SJCRH30 (cell line): ENCODE results near the gene ATXN2L. TPM values are rescaled to one million over a fixed set of nuclear protein-coding genes. Genes with fewer than 3 reads are reported as not detected.
"Not testable (repeated sequence)": the region's sequence is repeated elsewhere in the genome, so short reads cannot be mapped to it uniquely, and the experiment has no call there.

Experiments
- DNase-seq, 2 experiments: peaks; one replicate each; pipeline ENCODE4 v3.0.0-alpha.2; 2015 to 2020
- H3K27ac ChIP-seq: fragments of 250-450 bp; sonication (Bioruptor Pico); 2 replicates; pipeline ENCODE4 v1.5.1; 2020; ENCODE audit warnings: mild to moderate bottlenecking, moderate library complexity
- H3K27me3 ChIP-seq: fragments of 250-450 bp; sonication (Bioruptor Pico); 2 replicates; pipeline ENCODE4 v1.5.1; 2020; ENCODE audit warnings: mild to moderate bottlenecking, moderate library complexity
- H3K36me3 ChIP-seq: fragments of 250-450 bp; sonication (Bioruptor Pico); 2 replicates; pipeline ENCODE4 v1.5.1; 2020; ENCODE audit warnings: mild to moderate bottlenecking, moderate library complexity
- H3K4me1 ChIP-seq: fragments of 250-450 bp; sonication (Bioruptor Pico); 2 replicates; pipeline ENCODE4 v1.5.1; 2020; ENCODE audit warnings: mild to moderate bottlenecking, moderate library complexity
- H3K4me3 ChIP-seq: fragments of 250-450 bp; sonication (Bioruptor Pico); 2 replicates; pipeline ENCODE4 v1.5.1; 2020; ENCODE audit warnings: mild to moderate bottlenecking, moderate library complexity
- H3K9me3 ChIP-seq: fragments of 250-450 bp; sonication (Bioruptor Pico); replicated peaks from 2 replicates; pipeline ENCODE4 v1.5.1; 2020; ENCODE audit warnings: mild to moderate bottlenecking, moderate library complexity
- total RNA-seq: library from RNA; depleted of rRNA; stranded (reverse); fragments of >200 nt; shearing (Covaris generic); gene quantifications from 2 replicates; pipeline ENCODE4 v1.2.3, GENCODE V29; 2014; rRNA removed

ATXN2L gene, protein sequence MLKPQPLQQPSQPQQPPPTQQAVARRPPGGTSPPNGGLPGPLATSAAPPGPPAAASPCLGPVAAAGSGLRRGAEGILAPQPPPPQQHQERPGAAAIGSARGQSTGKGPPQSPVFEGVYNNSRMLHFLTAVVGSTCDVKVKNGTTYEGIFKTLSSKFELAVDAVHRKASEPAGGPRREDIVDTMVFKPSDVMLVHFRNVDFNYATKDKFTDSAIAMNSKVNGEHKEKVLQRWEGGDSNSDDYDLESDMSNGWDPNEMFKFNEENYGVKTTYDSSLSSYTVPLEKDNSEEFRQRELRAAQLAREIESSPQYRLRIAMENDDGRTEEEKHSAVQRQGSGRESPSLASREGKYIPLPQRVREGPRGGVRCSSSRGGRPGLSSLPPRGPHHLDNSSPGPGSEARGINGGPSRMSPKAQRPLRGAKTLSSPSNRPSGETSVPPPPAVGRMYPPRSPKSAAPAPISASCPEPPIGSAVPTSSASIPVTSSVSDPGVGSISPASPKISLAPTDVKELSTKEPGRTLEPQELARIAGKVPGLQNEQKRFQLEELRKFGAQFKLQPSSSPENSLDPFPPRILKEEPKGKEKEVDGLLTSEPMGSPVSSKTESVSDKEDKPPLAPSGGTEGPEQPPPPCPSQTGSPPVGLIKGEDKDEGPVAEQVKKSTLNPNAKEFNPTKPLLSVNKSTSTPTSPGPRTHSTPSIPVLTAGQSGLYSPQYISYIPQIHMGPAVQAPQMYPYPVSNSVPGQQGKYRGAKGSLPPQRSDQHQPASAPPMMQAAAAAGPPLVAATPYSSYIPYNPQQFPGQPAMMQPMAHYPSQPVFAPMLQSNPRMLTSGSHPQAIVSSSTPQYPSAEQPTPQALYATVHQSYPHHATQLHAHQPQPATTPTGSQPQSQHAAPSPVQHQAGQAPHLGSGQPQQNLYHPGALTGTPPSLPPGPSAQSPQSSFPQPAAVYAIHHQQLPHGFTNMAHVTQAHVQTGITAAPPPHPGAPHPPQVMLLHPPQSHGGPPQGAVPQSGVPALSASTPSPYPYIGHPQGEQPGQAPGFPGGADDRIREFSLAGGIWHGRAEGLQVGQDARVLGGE
- 55.0 and 68.3 TPM in 2 replicates for total RNA-seq

DNA sequence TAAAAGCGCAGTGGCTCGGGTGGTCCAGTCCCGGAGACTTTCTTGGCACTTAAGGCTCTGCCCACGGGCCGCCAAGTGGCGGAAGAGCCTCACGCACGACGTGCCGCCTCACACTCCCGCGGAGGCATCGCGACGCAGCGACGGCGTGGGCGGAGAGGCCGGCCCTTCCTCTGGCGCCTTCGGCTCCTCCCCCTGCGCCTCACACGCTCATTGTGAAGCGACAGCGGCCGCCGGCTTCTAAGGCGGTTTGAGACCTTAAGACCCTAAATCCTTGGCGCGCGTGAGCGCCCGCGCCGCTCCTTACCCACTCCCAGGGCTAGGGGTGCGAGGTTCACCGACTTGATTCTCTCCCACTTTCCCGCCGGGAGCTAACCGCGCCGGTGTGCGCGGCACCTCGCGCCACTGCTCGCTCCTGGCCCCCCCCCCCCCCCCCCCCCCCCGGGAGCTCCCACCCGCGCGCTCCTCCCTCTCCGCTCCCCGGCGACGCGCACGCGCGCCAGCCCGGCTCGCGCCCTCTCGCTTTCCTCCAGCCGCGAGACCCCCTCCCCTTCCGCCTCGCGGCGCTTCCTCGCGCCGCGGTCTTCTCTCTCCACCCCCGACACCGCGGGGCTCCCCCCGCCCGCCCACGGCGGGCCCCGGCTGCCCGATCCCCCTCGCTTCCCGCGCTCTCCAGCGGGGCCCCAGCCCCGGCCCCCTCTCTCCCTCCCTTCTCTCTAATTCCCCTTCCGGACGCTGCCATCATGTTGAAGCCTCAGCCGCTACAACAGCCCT, at the start of gene ATXN2L:
ATXN2L (plus strand) TSS at position 480 of the 771 bp plus-strand sequence; CDS start at position 741, 261 bp downstream.
- Histone ChIP-seq H3K9me3 (no peaks in the 10 kb centered on the region), H3K4me1 (no peaks in the 10 kb centered on the region; the same call in 1 of the 2 replicates), H3K36me3 (peaks cover 30% of the 10 kb centered on the region), H3K4me3 (peak within 1 kb of the TSS; percentile 92), H3K27ac (peak within 1 kb of the TSS; percentile 86), H3K27me3 (no peaks in the 10 kb centered on the region)
- peak; percentile 93 to 94 for DNase-seq

DNA sequence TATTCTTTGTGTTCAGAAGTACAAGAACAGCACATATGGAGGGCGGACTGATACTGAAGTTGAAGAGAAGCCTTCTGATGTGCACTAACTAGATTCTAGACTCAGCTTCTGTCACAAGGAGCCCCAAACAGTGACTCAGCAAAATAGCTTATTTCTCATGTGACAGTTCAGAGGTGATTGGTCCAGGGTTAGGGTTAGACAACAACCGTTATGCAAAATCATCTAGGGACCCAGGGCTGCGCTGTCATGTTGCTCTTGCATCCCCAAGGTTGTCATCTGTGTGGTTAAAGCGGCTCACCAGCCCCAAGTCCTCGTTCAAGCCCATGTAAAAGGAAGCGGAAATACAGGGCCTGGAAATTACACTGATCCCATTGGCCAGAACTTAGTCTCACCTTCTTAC, 41.1 kb upstream of the ATXN2L start:
- H3K9me3 ChIP-seq, H3K27ac ChIP-seq, H3K4me1 ChIP-seq, DNase-seq, H3K27me3 ChIP-seq, H3K4me3 ChIP-seq, H3K36me3 ChIP-seq: not testable (repeated sequence)

DNA sequence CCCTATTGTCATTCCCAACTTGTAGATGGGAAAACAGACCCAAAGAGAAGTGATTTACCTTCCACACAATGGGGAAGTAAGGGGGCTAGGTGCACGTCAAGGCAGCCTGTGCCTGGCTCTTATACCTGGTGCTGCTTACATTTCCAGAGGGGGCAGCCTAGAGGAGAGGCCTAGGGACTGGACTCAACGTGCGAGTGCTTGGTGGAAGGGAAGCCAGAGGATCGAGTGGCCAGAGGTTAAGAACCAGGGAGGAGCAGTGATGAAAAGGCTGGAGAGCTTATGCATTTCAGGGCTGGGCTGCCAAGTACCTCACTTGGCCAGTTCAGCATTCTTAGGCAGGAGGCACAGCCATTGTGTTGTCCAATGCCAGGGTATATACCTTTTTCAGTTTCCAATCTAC, 40.4 kb upstream of the ATXN2L start:
- not testable (repeated sequence) for H3K4me3 ChIP-seq, H3K9me3 ChIP-seq, H3K27me3 ChIP-seq, H3K27ac ChIP-seq, DNase-seq, H3K4me1 ChIP-seq, H3K36me3 ChIP-seq

DNA sequence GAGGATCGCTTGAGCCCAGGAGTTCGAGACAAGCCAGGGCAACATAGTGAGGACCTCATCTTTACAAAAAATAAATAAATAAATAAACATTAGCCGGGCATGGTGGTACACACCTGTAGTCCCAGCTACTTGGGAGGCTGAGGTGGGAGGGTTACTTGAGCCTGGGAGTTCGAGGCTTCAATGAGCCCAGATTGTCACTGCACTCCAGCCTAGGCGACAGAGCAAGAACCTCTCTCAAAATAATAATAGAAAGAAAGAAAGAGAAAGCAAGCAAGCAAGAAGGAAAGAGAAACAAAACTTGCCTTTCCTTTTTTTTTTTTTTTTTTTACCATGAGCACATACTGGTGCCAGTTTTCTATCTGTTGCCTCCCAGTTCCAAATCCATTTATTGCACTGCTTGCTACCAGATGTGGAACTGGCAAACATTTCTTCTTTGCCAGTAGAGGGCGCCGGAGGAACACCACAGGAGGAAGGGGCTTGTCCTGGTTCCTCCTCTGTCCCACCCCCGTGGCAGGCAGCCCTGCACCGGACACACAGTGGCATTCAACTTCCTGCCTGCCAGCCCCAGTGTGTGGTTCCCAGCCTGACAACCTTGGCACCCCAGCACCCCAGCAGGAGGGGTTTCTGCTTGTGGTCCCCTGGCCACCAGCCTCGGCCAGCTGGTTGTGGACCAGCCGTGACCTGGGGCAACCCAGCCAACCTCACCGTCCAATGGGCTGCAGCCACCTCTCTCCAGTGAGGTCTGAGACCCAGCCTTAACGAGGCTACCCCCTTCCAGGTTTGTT, 20.4 kb upstream of the ATXN2L start:
- H3K36me3 ChIP-seq, H3K4me1 ChIP-seq, H3K27ac ChIP-seq, H3K9me3 ChIP-seq, DNase-seq, H3K27me3 ChIP-seq, H3K4me3 ChIP-seq: not testable (repeated sequence)

DNA sequence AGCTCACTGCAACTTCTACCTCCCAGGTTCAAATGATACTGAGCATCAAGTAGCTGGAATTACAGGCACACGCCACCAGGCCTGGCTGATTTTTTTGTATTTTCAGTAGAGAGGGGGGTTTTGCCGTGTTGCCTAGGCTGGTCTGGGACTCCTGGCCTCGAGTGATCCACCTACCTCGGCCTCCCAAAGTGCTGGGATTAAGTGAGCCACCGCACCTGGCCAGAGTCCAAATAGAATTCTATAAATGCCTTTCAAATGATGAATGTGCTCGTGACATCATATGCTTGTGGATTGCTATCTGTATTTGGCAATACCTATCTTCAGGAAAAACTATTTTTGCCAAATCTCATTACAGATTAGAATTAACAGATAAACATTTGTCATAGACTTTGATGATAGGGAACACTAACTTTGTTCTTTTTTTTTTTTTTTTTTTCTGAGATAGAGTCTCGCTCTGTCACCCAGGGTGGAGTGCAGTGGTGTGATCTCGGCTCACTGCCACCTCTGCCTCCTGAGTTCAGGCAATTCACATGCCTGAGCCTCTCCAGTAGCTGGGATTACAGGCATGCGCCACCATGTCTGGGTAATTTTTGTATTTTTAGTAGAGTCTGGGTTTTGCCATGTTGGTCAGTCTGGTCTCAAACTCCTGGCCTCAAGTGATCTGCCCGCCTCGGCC, 15.2 kb upstream of the ATXN2L start:
- DNase-seq, result not testable (repeated sequence)

DNA sequence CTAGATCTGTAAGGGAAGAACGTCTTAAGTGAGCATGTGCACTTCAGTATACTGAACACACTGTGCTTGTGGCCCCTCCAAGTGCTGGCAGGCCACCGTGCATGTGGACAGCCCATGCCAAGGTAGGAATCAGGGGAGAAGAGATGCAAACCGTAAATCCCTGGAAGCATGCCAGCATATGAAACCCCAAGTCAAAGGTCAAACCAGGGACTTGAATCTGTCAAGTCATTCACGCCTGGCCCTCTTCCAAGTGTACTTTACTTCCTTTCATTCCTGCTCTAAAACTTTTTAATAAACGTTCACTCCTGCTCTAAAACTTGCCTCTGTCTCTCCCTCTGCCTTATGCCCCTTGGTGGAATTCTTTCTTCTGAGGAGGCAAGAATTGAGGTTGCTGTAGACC, 2.8 kb upstream of the ATXN2L start:
- H3K27me3 ChIP-seq, result no peaks in the 10 kb centered on the region

More for the DNA sequence above, 15.2 kb upstream of the ATXN2L start:
- H3K27ac ChIP-seq, H3K27me3 ChIP-seq, H3K4me3 ChIP-seq, H3K36me3 ChIP-seq, H3K4me1 ChIP-seq, H3K9me3 ChIP-seq: not testable (repeated sequence)

DNA sequence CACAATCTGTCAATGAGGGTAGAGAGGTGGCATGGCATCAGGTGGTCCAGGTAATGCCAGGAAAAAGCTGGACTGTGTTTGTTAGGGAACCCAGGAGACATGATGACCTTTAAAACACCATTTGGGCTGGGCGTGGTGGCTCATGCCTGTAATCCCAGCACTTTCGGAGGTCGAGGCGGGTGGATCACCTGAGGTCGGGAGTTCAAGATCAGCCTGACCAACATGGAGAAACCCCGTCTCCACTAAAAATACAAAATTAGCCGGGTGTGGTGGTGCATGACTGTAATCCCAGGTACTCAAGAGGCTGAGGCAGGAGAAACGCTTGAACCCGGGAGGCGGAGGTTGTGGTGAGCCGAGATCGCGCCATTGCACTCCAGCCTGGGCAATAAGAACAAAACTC, 2.3 kb upstream of the ATXN2L start:
- not testable (repeated sequence) for H3K36me3 ChIP-seq, H3K4me3 ChIP-seq, H3K27me3 ChIP-seq, H3K9me3 ChIP-seq, DNase-seq, H3K4me1 ChIP-seq, H3K27ac ChIP-seq

More for the DNA sequence above, 2.8 kb upstream of the ATXN2L start:
- H3K4me3 ChIP-seq, result no peak overlapping the region
- H3K4me1 ChIP-seq, result no peaks in the 10 kb centered on the region; the same call in 1 of the 2 replicates
- no peak for DNase-seq
- peaks cover 4% of the 10 kb centered on the region for H3K36me3 ChIP-seq
- H3K27ac ChIP-seq, result no peak overlapping the region
- no peaks in the 10 kb centered on the region for H3K9me3 ChIP-seq

DNA sequence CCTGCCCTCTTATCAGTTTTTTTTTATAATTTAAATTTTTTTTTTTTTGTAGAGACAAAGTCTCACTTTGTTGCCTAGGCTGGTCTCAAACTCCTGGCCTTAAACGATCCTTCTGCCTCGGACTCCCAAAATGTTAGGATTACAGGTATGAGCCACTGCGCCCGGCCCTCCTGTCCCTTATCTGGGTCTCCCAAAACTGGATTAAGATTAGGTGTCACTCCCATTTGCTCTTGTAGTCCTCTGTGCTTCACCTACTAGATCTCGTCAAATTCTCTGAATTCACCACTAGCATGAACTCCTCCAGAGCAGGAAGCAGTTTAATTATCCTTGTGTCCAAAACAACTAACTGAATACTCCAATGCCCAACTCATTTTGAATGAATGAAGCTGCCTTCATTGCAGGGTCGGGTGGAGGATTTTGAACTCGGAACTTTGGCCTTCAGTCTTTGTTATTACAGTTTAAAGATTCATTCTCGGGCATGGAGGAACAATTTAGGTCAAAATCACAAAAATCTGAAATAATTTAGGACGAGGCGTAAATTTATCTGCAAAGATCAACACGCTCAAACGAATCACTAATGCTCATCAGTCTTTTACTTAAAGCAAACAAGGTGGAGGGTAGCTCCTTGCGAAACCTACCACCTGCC, 802 bp upstream of the ATXN2L start:
- Histone ChIP-seq H3K4me1 (no peaks in the 10 kb centered on the region; the same call in 1 of the 2 replicates), H3K27me3 (no peaks in the 10 kb centered on the region), H3K27ac (peak overlapping the region; percentile 86), H3K36me3 (peaks cover 23% of the 10 kb centered on the region), H3K4me3 (peak overlapping the region; percentile 92), H3K9me3 (no peaks in the 10 kb centered on the region)
- DNase-seq, result no peak

DNA sequence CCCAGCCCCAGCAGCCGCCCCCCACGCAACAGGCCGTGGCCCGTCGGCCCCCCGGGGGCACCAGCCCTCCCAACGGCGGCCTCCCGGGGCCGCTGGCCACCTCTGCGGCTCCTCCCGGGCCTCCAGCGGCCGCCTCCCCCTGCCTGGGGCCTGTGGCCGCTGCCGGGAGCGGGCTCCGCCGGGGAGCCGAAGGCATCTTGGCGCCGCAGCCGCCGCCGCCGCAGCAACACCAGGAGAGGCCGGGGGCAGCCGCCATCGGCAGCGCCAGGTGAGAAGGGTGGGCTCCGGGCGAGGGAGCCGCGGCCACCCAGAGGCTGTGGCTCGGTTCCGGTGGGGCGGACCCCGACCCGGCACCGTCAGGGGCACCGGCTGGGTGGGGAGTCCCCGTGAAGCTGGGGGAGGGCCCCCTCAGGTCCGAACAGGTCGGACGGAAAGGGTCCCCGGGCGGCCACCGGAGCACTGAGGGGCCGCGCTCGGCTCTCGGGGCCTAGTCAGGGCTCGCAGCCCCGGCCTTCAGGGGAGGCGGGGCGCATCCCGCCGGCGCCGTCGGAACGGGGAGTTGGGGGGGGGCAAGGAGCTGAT, 583 bp downstream of the ATXN2L start:
- DNase-seq, result no peak
- Histone ChIP-seq H3K4me3 (peak overlapping the region; percentile 92), H3K27me3 (no peaks in the 10 kb centered on the region), H3K36me3 (peaks cover 36% of the 10 kb centered on the region), H3K27ac (peak overlapping the region; percentile 86), H3K9me3 (no peaks in the 10 kb centered on the region), H3K4me1 (no peaks in the 10 kb centered on the region; the same call in 1 of the 2 replicates)

DNA sequence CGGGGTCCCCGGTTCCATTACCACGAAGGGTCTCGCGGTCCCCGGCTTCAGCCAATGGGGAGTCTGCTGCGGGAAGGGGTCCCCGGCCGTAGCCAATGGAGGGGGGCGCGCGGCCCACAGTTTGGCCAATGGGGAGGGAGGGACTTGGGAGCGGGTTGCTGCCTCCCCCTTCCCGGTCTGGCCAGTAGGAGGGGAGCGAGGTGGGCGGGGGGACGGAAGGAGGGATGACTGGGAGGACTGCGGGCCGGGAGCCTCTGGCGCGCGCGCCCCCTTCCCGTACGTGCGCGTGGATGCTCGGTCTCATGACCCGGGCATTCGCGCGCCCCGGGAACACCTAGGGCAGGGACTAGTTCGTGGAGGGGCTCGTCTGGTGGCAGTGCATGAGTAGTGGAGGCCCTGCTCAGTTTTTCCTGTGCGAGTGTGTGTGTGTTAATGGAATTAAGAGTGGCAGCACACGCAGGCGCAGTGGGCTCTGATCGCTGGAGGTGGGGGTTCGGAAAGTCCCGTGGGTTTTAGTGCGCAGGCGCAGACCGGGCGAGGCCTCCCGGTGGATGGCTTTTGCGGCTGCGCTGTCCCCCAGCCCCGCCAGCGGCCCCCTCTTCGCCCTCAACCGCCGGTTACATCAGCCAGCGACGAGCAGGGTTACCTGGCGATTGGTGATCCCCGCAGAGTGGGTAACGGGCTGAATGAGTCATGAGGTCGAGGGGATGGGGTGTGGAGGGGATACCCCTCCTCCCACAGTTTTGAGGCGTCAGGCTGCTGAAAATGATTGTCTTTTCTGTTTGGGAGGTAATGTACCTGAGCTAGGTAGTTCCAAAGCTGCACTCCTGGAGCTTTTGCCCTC, 1.3 kb downstream of the ATXN2L start:
- no peaks in the 10 kb centered on the region; the same call in 1 of the 2 replicates for H3K4me1 ChIP-seq
- no peaks in the 10 kb centered on the region for H3K27me3 ChIP-seq
- peak overlapping the region; percentile 92 for H3K4me3 ChIP-seq
- DNase-seq, result peak; percentile 97 to 99
- no peaks in the 10 kb centered on the region for H3K9me3 ChIP-seq
- H3K36me3 ChIP-seq, result peaks cover 43% of the 10 kb centered on the region
- peak overlapping the region; percentile 86 for H3K27ac ChIP-seq

DNA sequence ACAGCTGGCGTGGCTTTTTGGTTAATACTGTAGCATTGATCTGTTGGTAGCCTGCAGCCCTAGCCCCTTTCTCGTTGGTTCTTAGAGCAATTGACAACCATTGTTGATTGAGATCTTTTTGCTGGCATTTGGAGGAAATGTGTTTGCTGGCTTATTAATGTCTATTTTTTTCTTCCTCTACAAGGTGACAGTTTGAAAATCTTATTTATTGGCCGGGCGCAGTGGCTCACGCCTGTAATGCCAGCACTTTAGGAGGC, 1.8 kb downstream of the ATXN2L start:
- Histone ChIP-seq H3K27ac (peak overlapping the region; percentile 86), H3K27me3 (no peaks in the 10 kb centered on the region), H3K4me3 (peak overlapping the region; percentile 92), H3K36me3 (peaks cover 49% of the 10 kb centered on the region), H3K9me3 (no peaks in the 10 kb centered on the region), H3K4me1 (no peaks in the 10 kb centered on the region; the same call in 1 of the 2 replicates)
- DNase-seq, result no peak

DNA sequence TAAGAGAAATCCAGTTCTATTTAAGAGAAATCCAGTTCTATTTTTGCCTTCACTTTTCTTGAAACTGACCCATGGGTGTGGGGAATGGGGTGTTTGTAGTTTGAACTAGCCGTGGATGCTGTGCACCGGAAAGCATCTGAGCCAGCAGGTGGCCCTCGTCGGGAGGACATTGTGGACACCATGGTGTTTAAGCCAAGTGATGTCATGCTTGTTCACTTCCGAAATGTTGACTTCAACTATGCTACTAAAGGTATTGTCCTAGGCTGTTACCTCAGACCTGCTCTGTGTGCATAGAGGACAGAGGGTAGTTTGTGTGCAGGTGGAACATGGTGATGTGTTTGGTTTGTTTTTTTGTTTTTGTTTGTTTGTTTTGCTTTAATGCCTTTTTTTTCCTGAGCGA, 3.3 kb downstream of the ATXN2L start:
- peaks cover 62% of the 10 kb centered on the region for H3K36me3 ChIP-seq
- H3K27me3 ChIP-seq, result no peaks in the 10 kb centered on the region
- H3K27ac ChIP-seq, result no peak overlapping the region
- no peak overlapping the region for H3K4me3 ChIP-seq
- no peak for DNase-seq
- no peaks in the 10 kb centered on the region; the same call in 1 of the 2 replicates for H3K4me1 ChIP-seq
- H3K9me3 ChIP-seq, result no peaks in the 10 kb centered on the region
